Gastroesophageal sphincter (tissue), 4 donors: ENCODE results near the gene ST8SIA6. TPM values are rescaled to one million over a fixed set of nuclear protein-coding genes. Genes with fewer than 3 reads are reported as not detected.

Experiments used
- ATAC-seq: fragments of 150-250 bp; one replicate; pipeline ENCODE4 v1.9.1; 2016; ENCODE audit warnings: mild to moderate bottlenecking, moderate library complexity
- H3K27ac ChIP-seq, 4 donors: fragments of 200-600 bp; sonication (generic) in 3 of 4; 1 replicate in 3 of 4; 2 replicates in 1 of 4; pipeline ENCODE4 v1.5.1; 2016 to 2019
- H3K27me3 ChIP-seq: fragments of 200-600 bp; sonication (generic); one replicate; pipeline ENCODE4 v1.5.1; 2019
- H3K36me3 ChIP-seq, 2 donors: fragments of 200-600 bp; sonication (generic); one replicate each; pipeline ENCODE4 v1.5.1; 2019; ENCODE audit warnings: control low read depth in 1 of 2
- H3K4me1 ChIP-seq, 3 donors: fragments of 200-600 bp; sonication (generic); 1 replicate in 2 of 3; 2 replicates in 1 of 3; pipeline ENCODE4 v1.5.1; 2016 to 2019; ENCODE audit warnings: control low read depth in 2 of 3
- H3K4me3 ChIP-seq, 2 donors: fragments of 200-600 bp; sonication (generic); one replicate each; pipeline ENCODE4 v1.5.1; 2019; ENCODE audit warnings: mild to moderate bottlenecking in 1 of 2, moderate library complexity in 1 of 2
- H3K9me3 ChIP-seq, 3 donors: fragments of 200-600 bp; sonication (generic); one replicate each; pipeline ENCODE4 v1.5.1; 2017 to 2019; ENCODE audit warnings: control low read depth in 2 of 3
- CTCF ChIP-seq, 4 experiments: fragments of 200-600 bp in 2 of 4; fragments of 450-650 bp in 2 of 4; sonication (generic) in 1 of 4; IDR thresholded peaks; one replicate each; pipeline ENCODE4 v1.5.1; 2017 to 2019; ENCODE audit warnings: antibody characterized with exemption in 4 of 4, mild to moderate bottlenecking in 2 of 4, moderate library complexity in 2 of 4
- EP300 ChIP-seq: sonication (generic); formaldehyde crosslinking; IDR thresholded peaks from one replicate; pipeline ENCODE4 v1.6.1; 2017; ENCODE audit warnings: antibody characterized with exemption, mild to moderate bottlenecking
- POLR2A ChIP-seq, 2 donors: fragments of 450-650 bp; IDR thresholded peaks; one replicate each; pipeline ENCODE4 v1.6.1; 2017; ENCODE audit warnings: antibody characterized with exemption in 2 of 2, mild to moderate bottlenecking in 2 of 2, moderate library complexity in 1 of 2
- POLR2AphosphoS5 ChIP-seq: sonication (generic); formaldehyde crosslinking; IDR thresholded peaks from one replicate; pipeline ENCODE4 v1.6.1; 2017; ENCODE audit warnings: antibody characterized with exemption
- WGBS, 2 donors: methylation state at CpG; one replicate each; pipeline ENCODE4 v1.1.5; 2018; ENCODE audit warnings: low coverage in 1 of 2; 5-methylcytosine and 5-hydroxymethylcytosine counted together
- total RNA-seq, 4 donors: library from RNA; depleted of rRNA; stranded (reverse); fragments of >200 nt; gene quantifications; one replicate each; pipeline ENCODE4 v1.1.0, GENCODE V29; 2016

The ST8SIA6 gene
- total RNA-seq, 4 donors from 2014 or later = 1.5 to 1.9 TPM; not detected in 2

- Histone ChIP-seq H3K36me3 (no peaks in the 10 kb centered on the region), H3K27ac (no peak overlapping the region), H3K4me1 (no peaks in the 10 kb centered on the region), H3K9me3 (no peaks in the 10 kb centered on the region), H3K27me3 (no peaks in the 10 kb centered on the region), H3K4me3 (no peak overlapping the region)
- ATAC-seq = no peak
- WGBS, 2 donors = 26 to 45% methylated on average over 6 of the region's 6 CpGs
- TF ChIP-seq POLR2AphosphoS5 (no peak), POLR2A (IDR thresholded peaks at IDR 0.05) (no peak)
Measured at GRCh38 chr10:17494626-17495260, 40.3 kb upstream of the ST8SIA6 start.

- WGBS, 2 donors = 26 to 33% methylated on average over 5 to 6 of the region's 6 CpGs
- TF ChIP-seq EP300 (no peak), CTCF (IDR thresholded peaks at IDR 0.05) (no peak), POLR2A (IDR thresholded peaks at IDR 0.05) (no peak), POLR2AphosphoS5 (no peak)
- no peaks in the 10 kb centered on the region for H3K27me3 ChIP-seq
- ATAC-seq = no peak
- H3K4me3 ChIP-seq = no peak overlapping the region
- no peaks in the 10 kb centered on the region for H3K9me3 ChIP-seq
- no peaks in the 10 kb centered on the region for H3K4me1 ChIP-seq
- no peak overlapping the region for H3K27ac ChIP-seq
- H3K36me3 ChIP-seq = no peaks in the 10 kb centered on the region
Measured at GRCh38 chr10:17488848-17489247, 34.5 kb upstream of the ST8SIA6 start.

- H3K27ac ChIP-seq = no peak overlapping the region
- no peak for ATAC-seq
Measured at GRCh38 chr10:17483079-17483478, 28.7 kb upstream of the ST8SIA6 start.

GRCh38 chr10:17479822-17480221 is 25.4 kb upstream of the ST8SIA6 start:
- H3K36me3 ChIP-seq = no peaks in the 10 kb centered on the region
- no peaks in the 10 kb centered on the region for H3K4me1 ChIP-seq
- 16 to 43% methylated on average over 1 to 3 of the region's 3 CpGs for WGBS, 2 donors
- peaks cover 15% of the 10 kb centered on the region for H3K27me3 ChIP-seq
- TF ChIP-seq CTCF (IDR thresholded peaks at IDR 0.05) (no peak), POLR2AphosphoS5 (no peak), POLR2A (IDR thresholded peaks at IDR 0.05) (no peak), EP300 (no peak)
- no peak overlapping the region for H3K27ac ChIP-seq
- H3K4me3 ChIP-seq = no peak overlapping the region
- peaks cover 0 to 5% (median 0%) of the 10 kb centered on the region in 3 donors for H3K9me3 ChIP-seq
- no peak for ATAC-seq

More at GRCh38 chr10:17483079-17483478, 28.7 kb upstream of the ST8SIA6 start:
- H3K4me1 ChIP-seq = no peaks in the 10 kb centered on the region
- H3K27me3 ChIP-seq = peaks cover 7% of the 10 kb centered on the region
- 92 to 94% methylated on average over 6 of the region's 6 CpGs for WGBS, 2 donors
- no peak overlapping the region for H3K4me3 ChIP-seq
- H3K9me3 ChIP-seq = peaks cover 0 to 5% (median 0%) of the 10 kb centered on the region in 3 donors
- no peaks in the 10 kb centered on the region for H3K36me3 ChIP-seq
- no peak for TF ChIP-seq CTCF (IDR thresholded peaks at IDR 0.05)
- no peak for TF ChIP-seq POLR2AphosphoS5
- TF ChIP-seq EP300 = no peak
- TF ChIP-seq POLR2A (IDR thresholded peaks at IDR 0.05) = no peak

- Histone ChIP-seq H3K36me3 (no peaks in the 10 kb centered on the region), H3K9me3 (peaks cover 0 to 5% (median 0%) of the 10 kb centered on the region in 3 donors), H3K4me3 (no peak overlapping the region), H3K27me3 (peaks cover 15% of the 10 kb centered on the region), H3K4me1 (no peaks in the 10 kb centered on the region), H3K27ac (no peak overlapping the region)
- TF ChIP-seq POLR2AphosphoS5 = no peak
- no peak for ATAC-seq
- 76 to 89% methylated on average over 3 to 4 of the region's 4 CpGs for WGBS, 2 donors
Measured at GRCh38 chr10:17479015-17479615, 24.7 kb upstream of the ST8SIA6 start.

GRCh38 chr10:17476073-17476472 is 21.7 kb upstream of the ST8SIA6 start:
- TF ChIP-seq CTCF (IDR thresholded peaks at IDR 0.05) = no peak
- TF ChIP-seq POLR2AphosphoS5 = no peak
- no peak for TF ChIP-seq EP300
- no peak for TF ChIP-seq POLR2A (IDR thresholded peaks at IDR 0.05)
- WGBS, 2 donors = 50 to 100% methylated on average over 1 of the region's 1 CpG
- Histone ChIP-seq H3K9me3 (no peaks in the 10 kb centered on the region), H3K27me3 (peaks cover 14% of the 10 kb centered on the region), H3K4me1 (no peaks in the 10 kb centered on the region), H3K4me3 (no peak overlapping the region), H3K36me3 (no peaks in the 10 kb centered on the region), H3K27ac (no peak overlapping the region)
- no peak for ATAC-seq
